GM12878 (cell line): Measurements from ENCODE around the gene KMT2B. TPM values are rescaled to one million over a fixed set of nuclear protein-coding genes. Genes with fewer than 3 reads are reported as not detected.
A peak's percentile ranks its signal among the peaks of the same experiment; 100 is the strongest.

Experiments
- ATAC-seq: fragments of 200-7000 bp; cut with Tn5 transposase; 3 replicates; pipeline ENCODE4 v1.9.1; 2020; ENCODE audit warnings: mild to moderate bottlenecking, moderate library complexity
- BruUV-seq: library from RNA; stranded (reverse); fragments of 400-500 nt; replicated peaks from 2 replicates; lab custom pipeline; 2021; lab: Mats Ljungman, UMichigan
- CTCF ChIA-PET: fragments of 300-600 bp; sonication (Branson Sonifier 250); formaldehyde crosslinking; extraction: SDS; loops from one replicate; lab custom pipeline; 2021; ENCODE audit warnings: inconsistent platforms; lab: Yijun Ruan, JAX
- POLR2A ChIA-PET: fragments of 350-600 bp; formaldehyde crosslinking; extraction: SDS; loops from one replicate; lab custom pipeline; 2021; ENCODE audit warnings: inconsistent platforms; lab: Charles Lee
- RAD21 ChIA-PET: fragments of 300-600 bp; sonication (Branson Sonifier 250); formaldehyde crosslinking; loops from one replicate; lab custom pipeline; 2023; ENCODE audit warnings: antibody characterized with exemption; ENCODE audit not compliant: unreplicated experiment; lab: Charles Lee
- SMC1A ChIA-PET: fragments of 300-600 bp; sonication (Branson Sonifier 250); formaldehyde crosslinking; loops from one replicate; lab custom pipeline; 2023; ENCODE audit not compliant: unreplicated experiment, uncharacterized antibody; lab: Charles Lee
- DNase-seq: peaks from one replicate; pipeline ENCODE4 v3.0.0-alpha.2; 2011; ENCODE audit warnings: low read depth, low spot score
- FAIRE-seq: peaks from 3 replicates; lab custom pipeline; 2011; peaks lifted over from hg19 to GRCh38; lab: Jason Lieb, UNC
- H2AFZ ChIP-seq: 2 replicates; pipeline ENCODE4 v1.6.0; 2011; ENCODE audit warnings: low read depth, low read length, control low read depth; ENCODE audit not compliant: control insufficient read depth
- H3K27ac ChIP-seq: 2 replicates; pipeline ENCODE4 v1.5.1; 2011; ENCODE audit warnings: control low read depth; ENCODE audit not compliant: control insufficient read depth, insufficient read depth
- H3K27me3 ChIP-seq, 2 experiments: replicated peaks in 1 of 2; 2 replicates each; pipeline versions ENCODE4 v1.6.0 to v1.6.1; 2011; ENCODE audit warnings: low read length in 1 of 2; ENCODE audit not compliant: control insufficient read depth in 2 of 2, insufficient read depth in 2 of 2
- H3K36me3 ChIP-seq, 2 experiments: 2 replicates each; pipeline ENCODE4 v1.5.1; 2011; ENCODE audit warnings: low read length in 1 of 2; ENCODE audit not compliant: control insufficient read depth in 2 of 2, insufficient read depth in 2 of 2
- H3K4me1 ChIP-seq: 2 replicates; pipeline ENCODE4 v1.6.1; 2011; ENCODE audit warnings: mild to moderate bottlenecking, low read length, moderate library complexity, mixed read lengths; ENCODE audit not compliant: control insufficient read depth, insufficient read depth
- H3K4me2 ChIP-seq: 2 replicates; pipeline ENCODE4 v1.6.0; 2011; ENCODE audit warnings: control low read depth; ENCODE audit not compliant: control insufficient read depth, insufficient read depth
- H3K4me3 ChIP-seq: fragments of 200-600 bp; sonication (generic); 2 replicates; pipeline ENCODE4 v1.5.1; 2016
- H3K79me2 ChIP-seq: 2 replicates; pipeline ENCODE4 v1.6.0; 2011; ENCODE audit warnings: low read length; ENCODE audit not compliant: control insufficient read depth, insufficient read depth
- H3K9ac ChIP-seq: 2 replicates; pipeline ENCODE4 v1.8.0; 2011; ENCODE audit warnings: low read length, control low read depth, mixed read lengths; ENCODE audit not compliant: control insufficient read depth, insufficient read depth
- H3K9me3 ChIP-seq: replicated peaks from 3 replicates; pipeline ENCODE4 v1.5.1; 2011; ENCODE audit warnings: mild to moderate bottlenecking, low read length; ENCODE audit not compliant: control insufficient read depth, insufficient read depth
- H4K20me1 ChIP-seq: 2 replicates; pipeline ENCODE4 v1.6.0; 2011; ENCODE audit not compliant: control insufficient read depth, insufficient read depth
- POLR2A ChIP-seq: IDR thresholded peaks from 2 replicates; pipeline ENCODE4 v1.6.1; 2011; ENCODE audit warnings: low read depth, mild to moderate bottlenecking, low read length
- POLR2AphosphoS5 ChIP-seq: IDR thresholded peaks from 2 replicates; pipeline ENCODE4 v1.6.1; 2011; ENCODE audit warnings: mild to moderate bottlenecking, low read length, inconsistent platforms
- RAD21 ChIP-seq: IDR thresholded peaks from 2 replicates; pipeline ENCODE4 v1.6.1; 2011; ENCODE audit warnings: mild to moderate bottlenecking, low read depth, low read length, moderate library complexity; ENCODE audit not compliant: insufficient read depth
- TARDBP ChIP-seq: IDR thresholded peaks from 2 replicates; pipeline ENCODE4 v1.6.1; 2016; ENCODE audit warnings: borderline replicate concordance
- WGBS: methylation state at CpG from one replicate; pipeline ENCODE4 v1.1.6; 2016; ENCODE audit warnings: low lambda C conversion rate; ENCODE audit not compliant: insufficient replicate concordance, insufficient coverage; ENCODE audit errors: missing lambda C conversion rate; 5-methylcytosine and 5-hydroxymethylcytosine counted together
- in situ Hi-C: fragments of 300-500 bp; cut with MboI; formaldehyde crosslinking; loops from 9 replicates; pipeline ENCODE4 v1.14.3; 2018; ENCODE audit warnings: mixed read lengths
- intact Hi-C: fragments of 100-400 bp; cut with micrococcal nuclease; formaldehyde crosslinking; loops from one replicate; pipeline ENCODE4 v1.14.2; 2022; ENCODE audit not compliant: unreplicated experiment
- polyA plus RNA-seq, 11 experiments: library from polyadenylated mRNA; depleted of rRNA in 4 of 11; unstranded in 6 of 11; stranded (reverse) in 5 of 11; fragments of >200 nt; fragmentation: Nextera tagmentation in 4 of 11; fragmentation: Illumina TruSeq in 1 of 11; extraction: Ambion mirVana in 4 of 11; extraction: Trizol in 1 of 11; gene quantifications; 1 replicate in 1 of 11; 2 replicates in 10 of 11; pipeline versions ENCODE4 v1.2.1 to v1.2.3, GENCODE V29; 2011 to 2016; ENCODE audit warnings: inconsistent platforms in 2 of 11, missing spikeins in 2 of 11, low read depth in 1 of 11
- total RNA-seq, 4 experiments: library from RNA; depleted of rRNA in 3 of 4; stranded (reverse); fragments of >200 nt in 3 of 4; fragmentation: Illumina TruSeq in 1 of 4; extraction: Trizol in 1 of 4; gene quantifications; 2 replicates each; pipeline versions ENCODE4 v1.2.1 to v1.2.3, GENCODE V29; 2013 to 2021
- TF ChIP-seq, protein P1 (sequence below): fragments of 450-650 bp; IDR thresholded peaks from 2 replicates; pipeline ENCODE4 v1.6.1; 2016; ENCODE audit warnings: mild to moderate bottlenecking, moderate library complexity, borderline replicate concordance
- TF ChIP-seq, protein P2 (sequence below), 3 experiments: IDR thresholded peaks in 2 of 3; conservative IDR thresholded peaks in 1 of 3; 2 replicates each; pipeline ENCODE4 v1.5.1; 2011; ENCODE audit warnings: low read depth in 3 of 3, low read length in 3 of 3, mild to moderate bottlenecking in 3 of 3, control low read depth in 2 of 3, moderate library complexity in 2 of 3, inconsistent platforms in 1 of 3, mixed read lengths in 1 of 3; ENCODE audit not compliant: control insufficient read depth in 2 of 3, insufficient read depth in 1 of 3; ENCODE audit errors: extremely low read depth in 1 of 3
- TF ChIP-seq, protein P3 (sequence below): IDR thresholded peaks from 2 replicates; pipeline ENCODE4 v1.6.1; 2011; ENCODE audit warnings: mild to moderate bottlenecking, low read depth, low read length, moderate library complexity; ENCODE audit not compliant: insufficient replicate concordance

The KMT2B gene
- total and polyA plus RNA-seq, 10 of the 15 experiments (the other 5 are each of a cell fraction or from before 2014, with no cell fraction given) = 0.71 to 35.6 (median 6.0) TPM

DNA sequence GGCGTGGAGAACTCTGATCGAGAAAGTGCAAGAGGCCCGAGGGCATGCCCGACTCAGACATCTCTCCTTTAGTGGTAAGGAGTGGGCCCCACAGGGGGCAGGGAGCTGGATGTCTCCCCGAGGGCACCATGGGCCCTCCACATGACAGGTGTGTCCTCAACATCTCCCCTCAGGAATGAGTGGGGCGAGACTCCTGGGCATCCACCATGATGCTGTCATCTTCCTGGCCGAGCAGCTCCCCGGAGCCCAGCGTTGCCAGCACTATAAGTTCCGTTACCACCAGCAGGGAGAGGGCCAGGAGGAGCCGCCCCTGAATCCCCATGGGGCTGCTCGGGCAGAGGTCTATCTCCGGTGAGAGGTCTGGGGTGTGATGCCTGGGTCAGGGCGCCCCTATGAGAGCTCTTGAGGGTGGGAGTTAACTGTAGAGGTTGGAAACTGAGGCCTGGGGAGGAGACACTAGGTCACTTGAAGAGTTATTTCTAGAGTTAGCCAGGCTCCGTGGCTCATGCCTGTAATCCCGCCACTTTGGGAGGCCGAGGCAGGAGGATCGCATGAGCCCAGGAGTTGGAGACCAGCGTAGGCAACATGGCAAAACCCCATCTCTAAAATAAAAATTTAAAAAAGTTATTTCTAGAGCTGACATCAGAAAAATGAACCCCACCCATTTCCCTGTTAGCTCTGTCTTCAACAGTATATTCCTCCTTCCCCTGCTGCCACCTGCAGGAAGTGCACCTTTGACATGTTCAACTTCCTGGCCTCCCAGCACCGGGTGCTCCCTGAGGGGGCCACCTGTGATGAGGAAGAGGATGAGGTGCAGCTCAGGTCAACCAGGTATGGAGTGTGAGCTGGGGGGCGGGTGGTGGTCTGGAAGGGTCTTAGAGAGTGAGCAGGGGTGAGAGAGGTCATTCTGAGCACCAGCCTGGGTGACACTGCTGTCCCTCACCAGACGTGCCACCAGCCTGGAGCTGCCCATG is 19.4 kb downstream of the KMT2B start:
- ChIA-PET RAD21 (interaction anchor here (1.2 kb wide), 1 partner anchor 44 kb away, joined by 4 read pairs; no protein-coding TSS in a partner anchor), SMC1A (interaction anchor here (1.2 to 1.8 kb wide), 2 partner anchors 19 to 41 kb away, joined by 3 to 5 read pairs; no protein-coding TSS in a partner anchor), POLR2A (interaction anchor here (1.2 to 1.3 kb wide), 2 partner anchors 8 to 18 kb away, joined by 3 to 4 read pairs; partner anchors contain the start of genes PSENEN and U2AF1L4), CTCF (interaction anchor here (1.2 to 2.1 kb wide), 4 partner anchors 17 to 45 kb away, joined by 3 to 7 read pairs (median 6); no protein-coding TSS in a partner anchor)
- intact Hi-C loops = no loop called here
- Histone ChIP-seq H3K9ac (no peak overlapping the region), H3K4me1 (peaks cover 7% of the 10 kb centered on the region), H3K4me3 (no peak overlapping the region), H3K4me2 (no peak overlapping the region), H3K27me3 (no peaks in the 10 kb centered on the region), H4K20me1 (no peaks in the 10 kb centered on the region), H3K9me3 (no peaks in the 10 kb centered on the region), H3K27ac (no peak overlapping the region), H3K79me2 (peaks cover 7% of the 10 kb centered on the region), H3K36me3 (peaks cover 10 to 35% of the 10 kb centered on the region in 2 experiments; a peak in 3 of 4 replicates), H2AFZ (no peak overlapping the region)
- WGBS = 87% methylated on average over 22 of the region's 22 CpGs
- in situ Hi-C loops = no loop called here
- DNase-seq = no peak
- no peak for ATAC-seq
- BruUV-seq = no TSS peak
- no peak for TF ChIP-seq TARDBP
- peak; percentile 36; the same call in 1 of the 2 replicates for TF ChIP-seq RAD21
- TF ChIP-seq POLR2A = 0 out of 2 replicates have a peak, but pooled peaks have one; percentile 36
- TF ChIP-seq, protein P1, sequence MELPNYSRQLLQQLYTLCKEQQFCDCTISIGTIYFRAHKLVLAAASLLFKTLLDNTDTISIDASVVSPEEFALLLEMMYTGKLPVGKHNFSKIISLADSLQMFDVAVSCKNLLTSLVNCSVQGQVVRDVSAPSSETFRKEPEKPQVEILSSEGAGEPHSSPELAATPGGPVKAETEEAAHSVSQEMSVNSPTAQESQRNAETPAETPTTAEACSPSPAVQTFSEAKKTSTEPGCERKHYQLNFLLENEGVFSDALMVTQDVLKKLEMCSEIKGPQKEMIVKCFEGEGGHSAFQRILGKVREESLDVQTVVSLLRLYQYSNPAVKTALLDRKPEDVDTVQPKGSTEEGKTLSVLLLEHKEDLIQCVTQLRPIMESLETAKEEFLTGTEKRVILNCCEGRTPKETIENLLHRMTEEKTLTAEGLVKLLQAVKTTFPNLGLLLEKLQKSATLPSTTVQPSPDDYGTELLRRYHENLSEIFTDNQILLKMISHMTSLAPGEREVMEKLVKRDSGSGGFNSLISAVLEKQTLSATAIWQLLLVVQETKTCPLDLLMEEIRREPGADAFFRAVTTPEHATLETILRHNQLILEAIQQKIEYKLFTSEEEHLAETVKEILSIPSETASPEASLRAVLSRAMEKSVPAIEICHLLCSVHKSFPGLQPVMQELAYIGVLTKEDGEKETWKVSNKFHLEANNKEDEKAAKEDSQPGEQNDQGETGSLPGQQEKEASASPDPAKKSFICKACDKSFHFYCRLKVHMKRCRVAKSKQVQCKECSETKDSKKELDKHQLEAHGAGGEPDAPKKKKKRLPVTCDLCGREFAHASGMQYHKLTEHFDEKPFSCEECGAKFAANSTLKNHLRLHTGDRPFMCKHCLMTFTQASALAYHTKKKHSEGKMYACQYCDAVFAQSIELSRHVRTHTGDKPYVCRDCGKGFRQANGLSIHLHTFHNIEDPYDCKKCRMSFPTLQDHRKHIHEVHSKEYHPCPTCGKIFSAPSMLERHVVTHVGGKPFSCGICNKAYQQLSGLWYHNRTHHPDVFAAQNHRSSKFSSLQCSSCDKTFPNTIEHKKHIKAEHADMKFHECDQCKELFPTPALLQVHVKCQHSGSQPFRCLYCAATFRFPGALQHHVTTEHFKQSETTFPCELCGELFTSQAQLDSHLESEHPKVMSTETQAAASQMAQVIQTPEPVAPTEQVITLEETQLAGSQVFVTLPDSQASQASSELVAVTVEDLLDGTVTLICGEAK = no peak
- TF ChIP-seq POLR2AphosphoS5 = peak; percentile 1; the same call in 1 of the 2 replicates
- TF ChIP-seq, protein P2, sequence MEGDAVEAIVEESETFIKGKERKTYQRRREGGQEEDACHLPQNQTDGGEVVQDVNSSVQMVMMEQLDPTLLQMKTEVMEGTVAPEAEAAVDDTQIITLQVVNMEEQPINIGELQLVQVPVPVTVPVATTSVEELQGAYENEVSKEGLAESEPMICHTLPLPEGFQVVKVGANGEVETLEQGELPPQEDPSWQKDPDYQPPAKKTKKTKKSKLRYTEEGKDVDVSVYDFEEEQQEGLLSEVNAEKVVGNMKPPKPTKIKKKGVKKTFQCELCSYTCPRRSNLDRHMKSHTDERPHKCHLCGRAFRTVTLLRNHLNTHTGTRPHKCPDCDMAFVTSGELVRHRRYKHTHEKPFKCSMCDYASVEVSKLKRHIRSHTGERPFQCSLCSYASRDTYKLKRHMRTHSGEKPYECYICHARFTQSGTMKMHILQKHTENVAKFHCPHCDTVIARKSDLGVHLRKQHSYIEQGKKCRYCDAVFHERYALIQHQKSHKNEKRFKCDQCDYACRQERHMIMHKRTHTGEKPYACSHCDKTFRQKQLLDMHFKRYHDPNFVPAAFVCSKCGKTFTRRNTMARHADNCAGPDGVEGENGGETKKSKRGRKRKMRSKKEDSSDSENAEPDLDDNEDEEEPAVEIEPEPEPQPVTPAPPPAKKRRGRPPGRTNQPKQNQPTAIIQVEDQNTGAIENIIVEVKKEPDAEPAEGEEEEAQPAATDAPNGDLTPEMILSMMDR (IDR thresholded peaks at IDR 0.05 in 2 of 3, conservative IDR thresholded peaks at IDR 0.05 in 1 of 3; ENCODE audit: control insufficient read depth in 2 of 3, extremely low read depth in 1 of 3, insufficient read depth in 1 of 3, low read depth in 3 of 3, low read length in 3 of 3) = peak; percentile 26 to 37 (median 27); a peak in 4 of 6 replicates
- TF ChIP-seq, protein P3, sequence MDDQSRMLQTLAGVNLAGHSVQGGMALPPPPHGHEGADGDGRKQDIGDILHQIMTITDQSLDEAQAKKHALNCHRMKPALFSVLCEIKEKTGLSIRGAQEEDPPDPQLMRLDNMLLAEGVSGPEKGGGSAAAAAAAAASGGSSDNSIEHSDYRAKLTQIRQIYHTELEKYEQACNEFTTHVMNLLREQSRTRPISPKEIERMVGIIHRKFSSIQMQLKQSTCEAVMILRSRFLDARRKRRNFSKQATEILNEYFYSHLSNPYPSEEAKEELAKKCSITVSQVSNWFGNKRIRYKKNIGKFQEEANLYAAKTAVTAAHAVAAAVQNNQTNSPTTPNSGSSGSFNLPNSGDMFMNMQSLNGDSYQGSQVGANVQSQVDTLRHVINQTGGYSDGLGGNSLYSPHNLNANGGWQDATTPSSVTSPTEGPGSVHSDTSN = no peak
- FAIRE-seq = no peak
